Measurements from ENCODE around the gene SRSF10. TPM values are rescaled to one million over a fixed set of nuclear protein-coding genes. Genes with fewer than 3 reads are reported as not detected.
"Not testable (repeated sequence)": the region's sequence is repeated elsewhere in the genome, so short reads cannot be mapped to it uniquely, and the experiment has no call there.

Gene SRSF10
- total RNA-seq, 1 experiment from 2014 or later = 150 TPM

- H3K9ac ChIP-seq (ENCODE audit: low read length) = peak overlapping the region; percentile 62
- not testable (repeated sequence) for H3K9me2 ChIP-seq (replicated peaks; ENCODE audit: insufficient read depth, low read length); H3K27me3 ChIP-seq (ENCODE audit: low read length); H4K20me1 ChIP-seq (ENCODE audit: insufficient read depth, low read depth, low read length); H3K9me3 ChIP-seq (ENCODE audit: low read length); DNase-seq
- H3K4me3 ChIP-seq (ENCODE audit: low read length) = peak overlapping the region; percentile 93
- H3K4me2 ChIP-seq (ENCODE audit: low read depth, low read length, poor library complexity, severe bottlenecking) = peak overlapping the region; percentile 69
- peak overlapping the region; percentile 52; the same call in 1 of the 2 replicates for H2AFZ ChIP-seq (ENCODE audit: low read length)
- H3K79me2 ChIP-seq (ENCODE audit: low read length) = peaks cover 20% of the 10 kb centered on the region
- peaks cover 35% of the 10 kb centered on the region for H3K4me1 ChIP-seq (ENCODE audit: low read length)
- peaks cover 11% of the 10 kb centered on the region; the same call in 1 of the 2 replicates for H3K36me3 ChIP-seq (ENCODE audit: insufficient read depth, low read length)
- peak overlapping the region; percentile 93 for H3K27ac ChIP-seq (ENCODE audit: low read length)
These were observed 21.9 kb downstream of the SRSF10 start for GRCh38 chr1:23958040-23958809.

GRCh38 chr1:23957096-23957495 lies 23.0 kb downstream of the SRSF10 start:
- no peak overlapping the region for H3K27ac ChIP-seq (ENCODE audit: low read length)
- H3K36me3 ChIP-seq (ENCODE audit: insufficient read depth, low read length) = peaks cover 11% of the 10 kb centered on the region; the same call in 1 of the 2 replicates
- DNase-seq = no peak
- no peak overlapping the region for H3K4me3 ChIP-seq (ENCODE audit: low read length)
- peaks cover 20% of the 10 kb centered on the region for H3K79me2 ChIP-seq (ENCODE audit: low read length)
- no peak overlapping the region for H2AFZ ChIP-seq (ENCODE audit: low read length)
- no peaks in the 10 kb centered on the region for H3K9me2 ChIP-seq (replicated peaks; ENCODE audit: insufficient read depth, low read length)
- no peak overlapping the region for H3K4me2 ChIP-seq (ENCODE audit: low read depth, low read length, poor library complexity, severe bottlenecking)
- H3K27me3 ChIP-seq (ENCODE audit: low read length) = no peaks in the 10 kb centered on the region
- peaks cover 35% of the 10 kb centered on the region for H3K4me1 ChIP-seq (ENCODE audit: low read length)
- no peak overlapping the region for H3K9ac ChIP-seq (ENCODE audit: low read length)
- H4K20me1 ChIP-seq (ENCODE audit: insufficient read depth, low read depth, low read length) = no peaks in the 10 kb centered on the region
- H3K9me3 ChIP-seq (ENCODE audit: low read length) = no peaks in the 10 kb centered on the region

- no peaks in the 10 kb centered on the region for H3K79me2 ChIP-seq (ENCODE audit: low read length)
- no peak overlapping the region for H2AFZ ChIP-seq (ENCODE audit: low read length)
- H3K4me2 ChIP-seq (ENCODE audit: low read depth, low read length, poor library complexity, severe bottlenecking) = no peak overlapping the region
- no peak overlapping the region for H3K27ac ChIP-seq (ENCODE audit: low read length)
- peaks cover 16% of the 10 kb centered on the region for H3K4me1 ChIP-seq (ENCODE audit: low read length)
- no peak overlapping the region for H3K4me3 ChIP-seq (ENCODE audit: low read length)
- H3K9me3 ChIP-seq (ENCODE audit: low read length) = no peaks in the 10 kb centered on the region
- no peak for DNase-seq
- no peaks in the 10 kb centered on the region for H3K9me2 ChIP-seq (replicated peaks; ENCODE audit: insufficient read depth, low read length)
- H3K9ac ChIP-seq (ENCODE audit: low read length) = no peak overlapping the region
- no peaks in the 10 kb centered on the region for H3K36me3 ChIP-seq (ENCODE audit: insufficient read depth, low read length)
- no peaks in the 10 kb centered on the region for H3K27me3 ChIP-seq (ENCODE audit: low read length)
- H4K20me1 ChIP-seq (ENCODE audit: insufficient read depth, low read depth, low read length) = no peaks in the 10 kb centered on the region
These were observed 27.1 kb downstream of the SRSF10 start for GRCh38 chr1:23953020-23953419.

GRCh38 chr1:23947366-23947765 lies 32.8 kb downstream of the SRSF10 start:
- Histone ChIP-seq H2AFZ (ENCODE audit: low read length) (no peak overlapping the region), H3K27me3 (ENCODE audit: low read length) (no peaks in the 10 kb centered on the region), H3K79me2 (ENCODE audit: low read length) (no peaks in the 10 kb centered on the region), H3K4me1 (ENCODE audit: low read length) (peaks cover 38% of the 10 kb centered on the region), H3K9me2 (replicated peaks; ENCODE audit: insufficient read depth, low read length) (no peaks in the 10 kb centered on the region), H3K4me3 (ENCODE audit: low read length) (no peak overlapping the region), H3K27ac (ENCODE audit: low read length) (peak overlapping the region; percentile 32; the same call in 1 of the 2 replicates), H4K20me1 (ENCODE audit: insufficient read depth, low read depth, low read length) (no peaks in the 10 kb centered on the region), H3K9ac (ENCODE audit: low read length) (no peak overlapping the region), H3K9me3 (ENCODE audit: low read length) (peaks cover 9% of the 10 kb centered on the region), H3K4me2 (ENCODE audit: low read depth, low read length, poor library complexity, severe bottlenecking) (no peak overlapping the region), H3K36me3 (ENCODE audit: insufficient read depth, low read length) (no peaks in the 10 kb centered on the region)
- peak; percentile 53 for DNase-seq

GRCh38 chr1:23936481-23937176 lies 43.5 kb downstream of the SRSF10 start:
- Histone ChIP-seq H3K4me3 (ENCODE audit: low read length) (no peak overlapping the region), H3K4me1 (ENCODE audit: low read length) (peaks cover 24% of the 10 kb centered on the region), H3K4me2 (ENCODE audit: low read depth, low read length, poor library complexity, severe bottlenecking) (no peak overlapping the region), H3K9me2 (replicated peaks; ENCODE audit: insufficient read depth, low read length) (no peaks in the 10 kb centered on the region), H3K27me3 (ENCODE audit: low read length) (no peaks in the 10 kb centered on the region), H2AFZ (ENCODE audit: low read length) (no peak overlapping the region), H3K36me3 (ENCODE audit: insufficient read depth, low read length) (no peaks in the 10 kb centered on the region), H3K9ac (ENCODE audit: low read length) (no peak overlapping the region), H3K9me3 (ENCODE audit: low read length) (no peaks in the 10 kb centered on the region), H3K27ac (ENCODE audit: low read length) (no peak overlapping the region), H4K20me1 (ENCODE audit: insufficient read depth, low read depth, low read length) (no peaks in the 10 kb centered on the region), H3K79me2 (ENCODE audit: low read length) (no peaks in the 10 kb centered on the region)
- no peak for DNase-seq

GRCh38 chr1:23931491-23931880 lies 48.6 kb downstream of the SRSF10 start:
- Histone ChIP-seq H3K4me3 (ENCODE audit: low read length) (peak overlapping the region; percentile 53), H3K9me3 (ENCODE audit: low read length) (no peaks in the 10 kb centered on the region), H3K4me1 (ENCODE audit: low read length) (peaks cover 34% of the 10 kb centered on the region), H3K27me3 (ENCODE audit: low read length) (no peaks in the 10 kb centered on the region), H3K4me2 (ENCODE audit: low read depth, low read length, poor library complexity, severe bottlenecking) (peak overlapping the region; percentile 66), H3K9ac (ENCODE audit: low read length) (no peak overlapping the region), H3K9me2 (replicated peaks; ENCODE audit: insufficient read depth, low read length) (no peaks in the 10 kb centered on the region), H3K27ac (ENCODE audit: low read length) (peak overlapping the region; percentile 68), H2AFZ (ENCODE audit: low read length) (no peak overlapping the region), H3K79me2 (ENCODE audit: low read length) (no peaks in the 10 kb centered on the region), H4K20me1 (ENCODE audit: insufficient read depth, low read depth, low read length) (no peaks in the 10 kb centered on the region), H3K36me3 (ENCODE audit: insufficient read depth, low read length) (no peaks in the 10 kb centered on the region)
- DNase-seq = peak; percentile 83

GRCh38 chr1:23930861-23931490 lies 49.2 kb downstream of the SRSF10 start:
- Histone ChIP-seq H3K79me2 (ENCODE audit: low read length) (no peaks in the 10 kb centered on the region), H3K4me2 (ENCODE audit: low read depth, low read length, poor library complexity, severe bottlenecking) (peak overlapping the region; percentile 66), H3K4me1 (ENCODE audit: low read length) (peaks cover 34% of the 10 kb centered on the region), H3K9me3 (ENCODE audit: low read length) (no peaks in the 10 kb centered on the region), H2AFZ (ENCODE audit: low read length) (no peak overlapping the region), H4K20me1 (ENCODE audit: insufficient read depth, low read depth, low read length) (no peaks in the 10 kb centered on the region), H3K27ac (ENCODE audit: low read length) (peak overlapping the region; percentile 68), H3K4me3 (ENCODE audit: low read length) (peak overlapping the region; percentile 53), H3K9ac (ENCODE audit: low read length) (no peak overlapping the region), H3K27me3 (ENCODE audit: low read length) (no peaks in the 10 kb centered on the region), H3K36me3 (ENCODE audit: insufficient read depth, low read length) (no peaks in the 10 kb centered on the region), H3K9me2 (replicated peaks; ENCODE audit: insufficient read depth, low read length) (no peaks in the 10 kb centered on the region)
- DNase-seq = peak; percentile 89

GRCh38 chr1:23930270-23930669 lies 49.9 kb downstream of the SRSF10 start:
- H4K20me1 ChIP-seq (ENCODE audit: insufficient read depth, low read depth, low read length) = no peaks in the 10 kb centered on the region
- H2AFZ ChIP-seq (ENCODE audit: low read length) = no peak overlapping the region
- H3K27ac ChIP-seq (ENCODE audit: low read length) = no peak overlapping the region
- no peaks in the 10 kb centered on the region for H3K9me3 ChIP-seq (ENCODE audit: low read length)
- no peak overlapping the region for H3K9ac ChIP-seq (ENCODE audit: low read length)
- peak overlapping the region; percentile 53 for H3K4me3 ChIP-seq (ENCODE audit: low read length)
- no peaks in the 10 kb centered on the region for H3K27me3 ChIP-seq (ENCODE audit: low read length)
- H3K4me1 ChIP-seq (ENCODE audit: low read length) = peaks cover 34% of the 10 kb centered on the region
- no peak for DNase-seq
- no peaks in the 10 kb centered on the region for H3K36me3 ChIP-seq (ENCODE audit: insufficient read depth, low read length)
- H3K9me2 ChIP-seq (replicated peaks; ENCODE audit: insufficient read depth, low read length) = no peaks in the 10 kb centered on the region
- peak overlapping the region; percentile 66 for H3K4me2 ChIP-seq (ENCODE audit: low read depth, low read length, poor library complexity, severe bottlenecking)
- H3K79me2 ChIP-seq (ENCODE audit: low read length) = no peaks in the 10 kb centered on the region

Measured in Karpas-422 (cell line).